ENCODE data around the gene FAM163A.

FAM163A gene

GRCh38 chr1:179767996-179768395 lies 24.9 kb downstream of the FAM163A start:
- DNase-seq (ENCODE audit: insufficient read length, low spot score) = no peak
- no peak for FAIRE-seq
- no peak for TF ChIP-seq POLR2A (IDR thresholded peaks at IDR 0.05; ENCODE audit: low read depth, low read length)

- no peak for FAIRE-seq
- no peak for DNase-seq (ENCODE audit: insufficient read length, low spot score)
- no peak for TF ChIP-seq POLR2A (IDR thresholded peaks at IDR 0.05; ENCODE audit: low read depth, low read length)
Observed at GRCh38 chr1:179770887-179771502, 27.9 kb downstream of the FAM163A start.

GRCh38 chr1:179773264-179773663 lies 30.2 kb downstream of the FAM163A start:
- no peak for DNase-seq (ENCODE audit: insufficient read length, low spot score)
- TF ChIP-seq POLR2A (IDR thresholded peaks at IDR 0.05; ENCODE audit: low read depth, low read length) = no peak
- FAIRE-seq = no peak

GRCh38 chr1:179774000-179774399 lies 30.9 kb downstream of the FAM163A start:
- DNase-seq (ENCODE audit: insufficient read length, low spot score) (no peak), FAIRE-seq (no peak)
- no peak for TF ChIP-seq POLR2A (IDR thresholded peaks at IDR 0.05; ENCODE audit: low read depth, low read length)

- no peak for TF ChIP-seq POLR2A (IDR thresholded peaks at IDR 0.05; ENCODE audit: low read depth, low read length)
- FAIRE-seq = no peak
- no peak for DNase-seq (ENCODE audit: insufficient read length, low spot score)
Observed at GRCh38 chr1:179774566-179774965, 31.5 kb downstream of the FAM163A start.

GRCh38 chr1:179775009-179775408 lies 31.9 kb downstream of the FAM163A start:
- no peak for DNase-seq (ENCODE audit: insufficient read length, low spot score)
- no peak for FAIRE-seq
- no peak for TF ChIP-seq POLR2A (IDR thresholded peaks at IDR 0.05; ENCODE audit: low read depth, low read length)

GRCh38 chr1:179776831-179777230 lies 33.7 kb downstream of the FAM163A start:
- DNase-seq (ENCODE audit: insufficient read length, low spot score) (no peak), FAIRE-seq (no peak)
- no peak for TF ChIP-seq POLR2A (IDR thresholded peaks at IDR 0.05; ENCODE audit: low read depth, low read length)

GRCh38 chr1:179777731-179778130 lies 34.6 kb downstream of the FAM163A start:
- DNase-seq (ENCODE audit: insufficient read length, low spot score) = no peak

GRCh38 chr1:179779645-179780272 lies 36.7 kb downstream of the FAM163A start:
- no peak for FAIRE-seq
- no peak for DNase-seq (ENCODE audit: insufficient read length, low spot score)
- TF ChIP-seq POLR2A (IDR thresholded peaks at IDR 0.05; ENCODE audit: low read depth, low read length) = no peak

More at GRCh38 chr1:179777731-179778130, 34.6 kb downstream of the FAM163A start:
- TF ChIP-seq POLR2A (IDR thresholded peaks at IDR 0.05; ENCODE audit: low read depth, low read length) = no peak
- FAIRE-seq = no peak

- TF ChIP-seq POLR2A (IDR thresholded peaks at IDR 0.05; ENCODE audit: low read depth, low read length) = no peak
- no peak for FAIRE-seq
- DNase-seq (ENCODE audit: insufficient read length, low spot score) = no peak
Observed at GRCh38 chr1:179781962-179782361, 38.9 kb downstream of the FAM163A start.

- no peak for FAIRE-seq
- no peak for TF ChIP-seq POLR2A (IDR thresholded peaks at IDR 0.05; ENCODE audit: low read depth, low read length)
Observed at GRCh38 chr1:179785031-179785431, 41.9 kb downstream of the FAM163A start.

GRCh38 chr1:179785728-179786127 lies 42.6 kb downstream of the FAM163A start:
- FAIRE-seq (no peak), DNase-seq (ENCODE audit: insufficient read length, low spot score) (no peak)
- no peak for TF ChIP-seq POLR2A (IDR thresholded peaks at IDR 0.05; ENCODE audit: low read depth, low read length)

More at GRCh38 chr1:179785031-179785431, 41.9 kb downstream of the FAM163A start:
- DNase-seq (ENCODE audit: insufficient read length, low spot score) = no peak

- TF ChIP-seq POLR2A (IDR thresholded peaks at IDR 0.05; ENCODE audit: low read depth, low read length) = no peak
- DNase-seq (ENCODE audit: insufficient read length, low spot score) (no peak), FAIRE-seq (no peak)
Observed at GRCh38 chr1:179786815-179787685, 44.0 kb downstream of the FAM163A start.

GRCh38 chr1:179788259-179788658 lies 45.2 kb downstream of the FAM163A start:
- TF ChIP-seq POLR2A (IDR thresholded peaks at IDR 0.05; ENCODE audit: low read depth, low read length) = no peak
- DNase-seq (ENCODE audit: insufficient read length, low spot score) (no peak), FAIRE-seq (no peak)
